Measurements from ENCODE around the gene BRD8.
"Not testable (repeated sequence)": the region's sequence is repeated elsewhere in the genome, so short reads cannot be mapped to it uniquely, and the experiment has no call there.

GRCh38 chr5:138155977-138156376, 22.5 kb downstream of the BRD8 start:
- TF ChIP-seq, protein P1, sequence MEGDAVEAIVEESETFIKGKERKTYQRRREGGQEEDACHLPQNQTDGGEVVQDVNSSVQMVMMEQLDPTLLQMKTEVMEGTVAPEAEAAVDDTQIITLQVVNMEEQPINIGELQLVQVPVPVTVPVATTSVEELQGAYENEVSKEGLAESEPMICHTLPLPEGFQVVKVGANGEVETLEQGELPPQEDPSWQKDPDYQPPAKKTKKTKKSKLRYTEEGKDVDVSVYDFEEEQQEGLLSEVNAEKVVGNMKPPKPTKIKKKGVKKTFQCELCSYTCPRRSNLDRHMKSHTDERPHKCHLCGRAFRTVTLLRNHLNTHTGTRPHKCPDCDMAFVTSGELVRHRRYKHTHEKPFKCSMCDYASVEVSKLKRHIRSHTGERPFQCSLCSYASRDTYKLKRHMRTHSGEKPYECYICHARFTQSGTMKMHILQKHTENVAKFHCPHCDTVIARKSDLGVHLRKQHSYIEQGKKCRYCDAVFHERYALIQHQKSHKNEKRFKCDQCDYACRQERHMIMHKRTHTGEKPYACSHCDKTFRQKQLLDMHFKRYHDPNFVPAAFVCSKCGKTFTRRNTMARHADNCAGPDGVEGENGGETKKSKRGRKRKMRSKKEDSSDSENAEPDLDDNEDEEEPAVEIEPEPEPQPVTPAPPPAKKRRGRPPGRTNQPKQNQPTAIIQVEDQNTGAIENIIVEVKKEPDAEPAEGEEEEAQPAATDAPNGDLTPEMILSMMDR (IDR thresholded peaks at IDR 0.05) = not testable (repeated sequence)
- not testable (repeated sequence) for TF ChIP-seq POLR2A (IDR thresholded peaks at IDR 0.05)
